HG02678 (cell line): ENCODE measurements around the gene DCHS1.

ENCODE experiments used
- ATAC-seq: cut with Tn5 transposase; IDR thresholded peaks from one replicate; pipeline ENCODE4 v1.9.1; 2021; ENCODE audit warnings: mild to moderate bottlenecking, moderate library complexity; ENCODE audit not compliant: unreplicated experiment

DCHS1 gene

GRCh38 chr11:6671991-6672390 lies 16.4 kb upstream of the DCHS1 start:
- ATAC-seq = no peak

GRCh38 chr11:6670202-6670830 lies 14.7 kb upstream of the DCHS1 start:
- no peak for ATAC-seq

GRCh38 chr11:6667733-6668374 lies 12.2 kb upstream of the DCHS1 start:
- peak; percentile 79 for ATAC-seq

- ATAC-seq = no peak
These were observed 10.9 kb upstream of the DCHS1 start for GRCh38 chr11:6666302-6667183.

DNA sequence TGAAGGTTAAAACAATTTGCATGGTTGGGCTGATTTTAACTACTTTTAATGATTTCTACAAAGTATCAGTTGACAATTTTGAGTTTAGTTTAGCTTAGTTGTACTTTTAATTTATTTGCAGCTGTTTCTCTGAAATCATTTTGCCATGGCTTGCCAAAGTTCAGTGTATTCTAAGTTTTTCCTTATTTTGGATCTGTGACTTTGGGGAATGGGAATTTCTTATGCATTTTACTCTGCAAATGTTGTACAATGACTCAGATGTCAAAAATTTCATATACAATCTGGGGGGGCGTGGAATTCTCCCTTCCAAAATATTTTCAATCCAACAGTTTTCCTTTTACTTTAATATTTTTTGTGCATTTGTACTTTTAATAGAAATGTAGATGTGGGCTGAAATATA lies 8.9 kb upstream of the DCHS1 start:
- no peak for ATAC-seq

DNA sequence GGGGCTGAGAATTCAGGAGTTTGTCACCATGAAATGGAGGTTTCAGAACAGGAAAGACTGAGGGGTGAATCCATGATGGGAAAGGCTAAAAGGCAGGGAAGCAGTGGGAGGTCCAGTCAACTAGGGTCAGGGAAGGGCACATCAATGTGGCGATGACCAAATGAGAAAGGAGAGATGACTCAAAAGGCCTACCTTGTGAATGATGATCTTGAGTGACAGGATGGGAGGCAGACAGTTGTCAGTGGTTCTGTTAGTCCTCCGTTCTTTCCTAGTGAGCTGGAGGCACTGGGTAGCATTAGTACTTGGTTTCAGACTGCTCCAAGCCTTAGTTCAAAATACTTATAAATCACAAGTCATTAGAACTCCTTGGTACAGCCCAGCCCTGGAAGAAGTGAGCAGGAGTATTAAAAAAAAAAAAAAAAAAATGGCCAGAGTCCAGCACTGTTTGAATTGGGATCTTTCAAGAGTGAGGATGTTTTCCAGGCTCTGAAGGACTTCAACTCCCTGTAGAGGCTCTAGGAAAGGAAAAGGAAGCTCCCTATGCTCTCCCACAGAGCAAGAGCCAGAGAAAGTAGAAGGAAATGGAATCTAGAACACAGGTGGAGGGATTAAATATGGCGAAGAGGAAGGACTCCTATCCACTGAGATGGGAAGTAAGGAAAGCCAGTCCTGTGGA lies 8.3 kb upstream of the DCHS1 start:
- no peak for ATAC-seq

- ATAC-seq = no peak
These were observed 5.1 kb upstream of the DCHS1 start for GRCh38 chr11:6660712-6661111.

GRCh38 chr11:6658647-6659046 lies 3.0 kb upstream of the DCHS1 start:
- ATAC-seq = no peak

DNA sequence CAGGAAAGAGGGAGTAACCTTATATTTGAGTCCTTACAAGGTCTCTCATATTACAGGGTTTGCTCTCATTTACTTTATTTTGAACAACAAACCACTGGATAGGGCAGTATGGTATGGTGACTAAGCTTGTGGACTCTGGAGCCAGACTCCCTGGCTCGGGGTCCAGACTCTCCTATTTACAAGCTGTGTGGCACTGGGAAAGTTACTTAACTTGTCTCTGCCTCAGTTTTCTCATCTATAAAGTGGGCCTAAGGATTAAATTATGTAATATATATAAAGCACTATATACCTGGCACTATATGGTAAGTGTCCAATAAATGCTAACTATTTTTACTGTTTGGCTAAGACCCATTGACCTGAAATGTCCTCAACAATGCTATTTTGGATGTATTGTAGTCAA lies 1.7 kb upstream of the DCHS1 start:
- no peak for ATAC-seq

GRCh38 chr11:6656936-6657335 lies 1.3 kb upstream of the DCHS1 start:
- ATAC-seq = no peak

GRCh38 chr11:6656584-6656915 lies 941 bp upstream of the DCHS1 start:
- ATAC-seq = no peak

DNA sequence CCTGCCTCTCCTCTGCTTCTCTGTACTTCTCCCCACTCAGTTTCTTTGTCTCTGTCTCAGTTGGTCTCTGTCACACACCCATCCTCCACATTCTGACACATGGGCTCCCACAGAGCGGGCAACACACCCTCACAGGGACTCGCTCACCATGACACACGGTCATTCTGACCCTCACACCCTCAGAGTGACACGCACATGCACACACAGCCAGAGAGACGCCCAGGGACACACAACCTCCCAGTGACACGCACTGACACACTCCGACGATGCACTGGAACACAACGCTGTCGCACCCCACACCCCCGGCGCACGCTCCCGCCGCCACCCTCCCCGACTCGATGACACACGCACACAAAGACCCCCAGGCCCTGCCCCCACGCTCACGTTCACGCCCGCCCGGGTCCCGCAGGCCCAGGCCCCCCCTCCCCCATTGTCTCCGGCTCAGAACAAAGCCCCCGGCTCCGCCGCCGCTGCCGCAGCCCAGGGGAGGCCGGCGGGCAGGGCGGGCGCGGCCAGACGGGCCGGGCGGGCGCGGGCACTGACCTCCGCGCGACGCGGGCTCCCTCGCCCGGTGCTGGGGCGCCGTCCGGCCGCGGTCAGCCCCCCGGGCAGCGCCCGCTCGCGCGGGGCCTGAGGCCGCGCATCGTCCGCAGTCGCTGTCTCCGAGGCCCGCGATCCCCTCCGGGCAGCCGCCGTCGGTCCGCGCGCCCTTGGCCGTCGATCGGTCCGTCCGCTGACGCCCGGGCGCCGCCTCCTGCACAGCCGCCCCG lies 404 bp downstream of the DCHS1 start:
- ATAC-seq = no peak

DNA sequence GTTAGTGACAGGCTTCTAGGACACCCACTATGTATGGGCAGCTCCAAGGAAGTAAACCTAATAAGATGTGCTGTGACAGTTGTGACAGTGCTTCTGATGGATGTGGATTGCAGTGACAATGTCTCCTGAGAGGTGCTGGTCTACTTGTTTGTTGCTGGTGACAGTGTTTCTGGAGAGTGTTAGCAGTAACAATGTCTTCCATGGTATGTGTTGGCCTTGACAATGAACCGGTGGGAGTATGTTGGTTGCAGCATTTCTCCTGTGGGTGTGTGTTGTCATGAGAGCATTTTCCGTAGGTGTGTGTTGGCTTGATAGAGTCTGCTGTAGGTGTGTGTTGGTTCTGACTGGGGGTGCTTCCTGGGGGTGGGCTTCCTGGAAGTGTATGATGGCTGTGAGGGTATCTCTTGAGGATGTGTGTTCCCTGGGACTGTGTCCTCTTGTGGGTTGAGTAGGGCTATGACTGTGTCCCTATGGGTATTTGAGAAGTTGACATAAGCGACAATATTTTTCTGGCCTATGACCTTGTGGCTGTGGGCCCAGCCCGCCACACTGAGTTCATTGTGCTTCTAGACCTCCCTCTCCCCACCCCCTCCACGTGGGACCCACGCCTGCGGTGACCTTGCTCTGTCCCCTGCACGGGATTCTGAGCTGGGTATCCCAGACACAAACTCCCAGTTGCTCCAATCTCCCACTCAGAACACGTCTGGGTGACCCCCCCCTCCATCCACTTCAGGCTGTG lies 1.2 kb downstream of the DCHS1 start:
- ATAC-seq = no peak

DNA sequence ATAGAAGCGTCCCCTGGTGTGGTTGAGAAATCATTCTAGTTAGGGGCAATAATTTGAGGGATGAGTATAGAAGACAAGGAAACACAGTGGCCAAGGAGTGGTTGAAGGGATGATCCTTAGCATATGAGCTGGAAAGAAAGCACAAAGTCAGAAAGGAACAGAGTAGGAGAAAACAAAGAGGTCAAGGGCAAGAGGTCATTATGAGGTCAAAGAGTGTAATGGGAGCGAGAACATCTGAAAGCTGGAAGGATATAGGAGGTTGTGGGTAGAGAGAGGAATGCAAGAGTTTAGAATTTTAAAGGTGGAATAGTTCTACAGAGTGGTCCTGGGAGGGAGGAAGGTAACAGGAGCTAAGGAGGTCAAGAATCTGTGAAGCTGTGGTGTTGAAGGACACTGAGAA lies 2.0 kb downstream of the DCHS1 start:
- ATAC-seq = no peak

DNA sequence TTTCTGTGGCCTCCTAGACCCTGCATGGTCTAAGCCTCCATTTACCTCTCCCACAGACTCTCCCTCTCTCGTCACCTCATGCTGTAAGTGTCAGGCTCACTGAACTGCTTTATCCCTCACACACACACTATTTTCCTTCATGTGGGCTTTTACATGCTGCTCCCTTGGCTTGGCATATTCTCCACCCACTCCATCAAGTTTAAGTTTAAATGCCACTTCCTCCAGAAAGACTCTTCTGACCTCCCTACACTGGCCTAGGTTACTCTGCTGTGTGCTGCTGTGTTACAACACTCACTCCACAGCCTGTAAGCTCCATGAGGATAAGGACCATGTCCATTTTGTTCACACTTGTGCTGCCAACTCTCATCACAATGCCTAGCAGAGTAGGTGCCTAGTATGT lies 2.5 kb downstream of the DCHS1 start:
- ATAC-seq = no peak

DNA sequence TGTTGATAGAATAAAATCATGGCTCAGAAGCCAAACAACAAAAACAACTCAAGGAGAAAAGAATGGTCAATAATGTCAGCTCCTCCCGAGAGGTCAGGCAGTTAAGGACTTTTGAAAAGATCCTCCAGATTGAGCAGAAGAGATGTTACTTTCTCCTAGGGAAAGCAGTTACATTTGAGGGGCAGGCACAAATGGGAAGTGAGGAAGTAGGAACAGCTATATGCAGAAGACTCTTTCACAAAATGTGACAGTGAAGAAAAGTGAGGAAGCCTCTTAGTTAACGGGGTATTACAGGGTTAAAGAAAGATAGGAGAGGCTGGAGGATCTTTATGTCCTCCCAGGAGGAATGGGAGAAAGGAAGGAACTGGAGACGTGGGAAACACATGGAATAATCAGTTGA lies 3.4 kb downstream of the DCHS1 start:
- ATAC-seq = no peak

- no peak for ATAC-seq
These were observed 4.6 kb downstream of the DCHS1 start for GRCh38 chr11:6650980-6651379.

GRCh38 chr11:6650104-6650503 lies 5.5 kb downstream of the DCHS1 start:
- ATAC-seq = no peak

- ATAC-seq = no peak
These were observed 7.1 kb downstream of the DCHS1 start for GRCh38 chr11:6648501-6648900.

- no peak for ATAC-seq
These were observed 7.8 kb downstream of the DCHS1 start for GRCh38 chr11:6647836-6648235.
